ENCODE results near the gene HSD11B1.

HSD11B1 gene

GRCh38 chr1:209727286-209727685 is 22.6 kb downstream of the HSD11B1 start:
- no peak for TF ChIP-seq EZH2 (IDR thresholded peaks at IDR 0.05; ENCODE audit: borderline replicate concordance, low read length)
- no peak for TF ChIP-seq CTCF (IDR thresholded peaks at IDR 0.05; ENCODE audit: low read length)
- no peaks in the 10 kb centered on the region for H3F3A ChIP-seq (ENCODE audit: insufficient read depth, low read length)

DNA sequence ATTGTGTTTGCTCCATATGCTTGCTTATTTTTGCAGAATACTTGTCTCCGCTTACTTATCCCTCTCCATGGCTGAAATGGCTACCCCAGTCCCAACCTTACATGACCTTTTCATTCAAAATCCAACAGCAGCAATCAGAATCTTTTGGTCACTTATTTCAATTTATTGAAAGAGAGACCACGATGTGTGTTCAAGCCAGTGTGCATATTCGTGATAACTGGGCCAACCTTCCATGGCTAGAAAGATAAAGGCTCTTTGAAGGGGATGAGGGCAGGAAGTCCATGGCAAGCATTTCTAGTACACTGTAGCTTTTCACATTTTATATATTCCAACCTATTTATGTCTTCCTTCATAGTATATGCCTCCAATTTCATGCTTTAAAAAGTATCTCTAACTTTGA is 23.1 kb downstream of the HSD11B1 start:
- no peaks in the 10 kb centered on the region for H4K20me1 ChIP-seq (ENCODE audit: insufficient read depth, low read length)
- no peak overlapping the region for H3K4me2 ChIP-seq (ENCODE audit: low read length)
- no peaks in the 10 kb centered on the region for H3K4me1 ChIP-seq (ENCODE audit: insufficient read depth, low read length, severe bottlenecking)
- no peaks in the 10 kb centered on the region for H3K9me2 ChIP-seq (ENCODE audit: low read depth, low read length)
- H3K9me3 ChIP-seq (ENCODE audit: low read length) = no peaks in the 10 kb centered on the region
- H3K79me2 ChIP-seq (ENCODE audit: insufficient read depth, low read length) = no peaks in the 10 kb centered on the region
- H3K4me3 ChIP-seq (ENCODE audit: low read depth, low read length, poor library complexity, severe bottlenecking) = no peak overlapping the region
- TF ChIP-seq EZH2 (IDR thresholded peaks at IDR 0.05; ENCODE audit: borderline replicate concordance, low read length) = no peak
- no peak for TF ChIP-seq CTCF (IDR thresholded peaks at IDR 0.05; ENCODE audit: low read length)
- no peaks in the 10 kb centered on the region for H3K36me3 ChIP-seq (ENCODE audit: insufficient read depth, low read length)
- H3F3A ChIP-seq (ENCODE audit: insufficient read depth, low read length) = no peaks in the 10 kb centered on the region
- H3K27ac ChIP-seq (ENCODE audit: low read depth, low read length, poor library complexity, severe bottlenecking) = no peak overlapping the region
- no peak overlapping the region for H2AFZ ChIP-seq (ENCODE audit: low read length)
- no peaks in the 10 kb centered on the region; the same call in 1 of the 2 replicates for H3K27me3 ChIP-seq (ENCODE audit: insufficient read depth, low read length)
- H3K9ac ChIP-seq (ENCODE audit: low read length) = no peak overlapping the region

More at GRCh38 chr1:209727286-209727685, 22.6 kb downstream of the HSD11B1 start:
- Histone ChIP-seq H3K9me3 (ENCODE audit: low read length) (no peaks in the 10 kb centered on the region), H3K9ac (ENCODE audit: low read length) (no peak overlapping the region), H3K4me1 (ENCODE audit: insufficient read depth, low read length, severe bottlenecking) (no peaks in the 10 kb centered on the region), H3K4me3 (ENCODE audit: low read depth, low read length, poor library complexity, severe bottlenecking) (no peak overlapping the region), H3K4me2 (ENCODE audit: low read length) (no peak overlapping the region), H3K36me3 (ENCODE audit: insufficient read depth, low read length) (no peaks in the 10 kb centered on the region), H3K27ac (ENCODE audit: low read depth, low read length, poor library complexity, severe bottlenecking) (no peak overlapping the region), H2AFZ (ENCODE audit: low read length) (no peak overlapping the region), H3K79me2 (ENCODE audit: insufficient read depth, low read length) (no peaks in the 10 kb centered on the region), H4K20me1 (ENCODE audit: insufficient read depth, low read length) (no peaks in the 10 kb centered on the region), H3K27me3 (ENCODE audit: insufficient read depth, low read length) (no peaks in the 10 kb centered on the region; the same call in 1 of the 2 replicates), H3K9me2 (ENCODE audit: low read depth, low read length) (no peaks in the 10 kb centered on the region)

GRCh38 chr1:209728466-209728865 is 23.8 kb downstream of the HSD11B1 start:
- H3K27ac ChIP-seq (ENCODE audit: low read depth, low read length, poor library complexity, severe bottlenecking) = no peak overlapping the region
- no peak overlapping the region for H3K4me3 ChIP-seq (ENCODE audit: low read depth, low read length, poor library complexity, severe bottlenecking)
- no peaks in the 10 kb centered on the region for H3F3A ChIP-seq (ENCODE audit: insufficient read depth, low read length)
- H4K20me1 ChIP-seq (ENCODE audit: insufficient read depth, low read length) = no peaks in the 10 kb centered on the region
- H2AFZ ChIP-seq (ENCODE audit: low read length) = no peak overlapping the region
- H3K9ac ChIP-seq (ENCODE audit: low read length) = no peak overlapping the region
- no peaks in the 10 kb centered on the region; the same call in 1 of the 2 replicates for H3K27me3 ChIP-seq (ENCODE audit: insufficient read depth, low read length)
- no peaks in the 10 kb centered on the region for H3K79me2 ChIP-seq (ENCODE audit: insufficient read depth, low read length)
- H3K9me2 ChIP-seq (ENCODE audit: low read depth, low read length) = no peaks in the 10 kb centered on the region
- H3K9me3 ChIP-seq (ENCODE audit: low read length) = no peaks in the 10 kb centered on the region
- TF ChIP-seq EZH2 (IDR thresholded peaks at IDR 0.05; ENCODE audit: borderline replicate concordance, low read length) (no peak), CTCF (IDR thresholded peaks at IDR 0.05; ENCODE audit: low read length) (no peak)
- no peak overlapping the region for H3K4me2 ChIP-seq (ENCODE audit: low read length)
- no peaks in the 10 kb centered on the region for H3K4me1 ChIP-seq (ENCODE audit: insufficient read depth, low read length, severe bottlenecking)
- no peaks in the 10 kb centered on the region for H3K36me3 ChIP-seq (ENCODE audit: insufficient read depth, low read length)
